MM.1S (cell line): Measurements from ENCODE around the gene DOCK10.

ENCODE experiments used
- CTCF ChIP-seq: fragments of 300-600 bp; sonication (generic); IDR thresholded peaks from 2 replicates; pipeline ENCODE4 v1.5.1; 2016; ENCODE audit warnings: antibody characterized with exemption, low read length, mixed read lengths
- EZH2 ChIP-seq: fragments of 300-600 bp; sonication (generic); optimal IDR thresholded peaks from 2 replicates; pipeline ENCODE3; 2017; ENCODE audit warnings: low read depth, mild to moderate bottlenecking, antibody characterized with exemption, low read length, mixed read lengths
- EZH2phosphoT487 ChIP-seq: fragments of 300-600 bp; sonication (generic); IDR thresholded peaks from 2 replicates; pipeline ENCODE4 v1.6.1; 2018; ENCODE audit warnings: antibody characterized with exemption, low read length

GRCh38 chr2:225074919-225075681 is 32.8 kb upstream of the DOCK10 start:
- TF ChIP-seq CTCF (no peak), EZH2 (no peak), EZH2phosphoT487 (no peak)
